Glutamatergic neuron (in vitro differentiated cells): Measurements from ENCODE around the gene LAMTOR2. TPM values are rescaled to one million over a fixed set of nuclear protein-coding genes. Genes with fewer than 3 reads are reported as not detected.
A peak's percentile ranks its signal among the peaks of the same experiment; 100 is the strongest.

Source experiments
- DNase-seq: peaks from one replicate; pipeline ENCODE4 v3.0.0; 2022
- H3K27ac Mint-ChIP-seq: one replicate; pipeline ENCODE4 v1.8.0; 2020; ENCODE audit warnings: mild to moderate bottlenecking, mixed read lengths, inconsistent platforms; ENCODE audit not compliant: unreplicated experiment
- H3K27me3 Mint-ChIP-seq: one replicate; pipeline ENCODE4 v1.8.0; 2020; ENCODE audit warnings: mild to moderate bottlenecking, moderate library complexity, mixed read lengths, inconsistent platforms; ENCODE audit not compliant: unreplicated experiment
- H3K36me3 Mint-ChIP-seq: one replicate; pipeline ENCODE4 v1.8.0; 2020; ENCODE audit warnings: mild to moderate bottlenecking, mixed read lengths, inconsistent platforms; ENCODE audit not compliant: unreplicated experiment
- H3K4me1 Mint-ChIP-seq: one replicate; pipeline ENCODE4 v1.8.0; 2020; ENCODE audit warnings: mild to moderate bottlenecking, low read depth, mixed read lengths, inconsistent platforms; ENCODE audit not compliant: unreplicated experiment
- H3K4me3 Mint-ChIP-seq: one replicate; pipeline ENCODE4 v1.8.0; 2020; ENCODE audit warnings: mild to moderate bottlenecking, mixed read lengths, inconsistent platforms; ENCODE audit not compliant: unreplicated experiment
- H3K9me3 Mint-ChIP-seq: one replicate; pipeline ENCODE4 v1.8.0; 2020; ENCODE audit warnings: mild to moderate bottlenecking, moderate library complexity, mixed read lengths, inconsistent platforms; ENCODE audit not compliant: unreplicated experiment
- CTCF ChIP-seq: fragments of 200-600 bp; sonication (generic); IDR thresholded peaks from one replicate; pipeline ENCODE4 v1.5.0; 2021; ENCODE audit not compliant: partially characterized antibody, unreplicated experiment
- total RNA-seq: library from RNA; stranded (reverse); fragmentation: NEBNext Ultra II Directional; extraction: Animal tissue kit (Norgen Biotek cat#: 25700); gene quantifications from one replicate; pipeline ENCODE4 v1.2.1, GENCODE V29; 2021; ENCODE audit not compliant: unreplicated experiment

LAMTOR2 gene
- total RNA-seq, 1 donor from 2014 or later = 47.0 TPM

GRCh38 chr1:156042828-156043227 is 11.8 kb upstream of the LAMTOR2 start:
- Mint-ChIP-seq H3K27me3 (peaks cover 2% of the 10 kb centered on the region), H3K4me3 (no peak overlapping the region), H3K27ac (no peak overlapping the region), H3K36me3 (peaks cover 8% of the 10 kb centered on the region), H3K4me1 (no peaks in the 10 kb centered on the region), H3K9me3 (peaks cover 2% of the 10 kb centered on the region)
- no peak for TF ChIP-seq CTCF
- DNase-seq = no peak

- no peak overlapping the region for H3K27ac Mint-ChIP-seq
- peaks cover 2% of the 10 kb centered on the region for H3K9me3 Mint-ChIP-seq
- H3K4me1 Mint-ChIP-seq = no peaks in the 10 kb centered on the region
- no peak overlapping the region for H3K4me3 Mint-ChIP-seq
- peaks cover 8% of the 10 kb centered on the region for H3K36me3 Mint-ChIP-seq
- no peak for DNase-seq
- TF ChIP-seq CTCF = no peak
- peaks cover under 1% of the 10 kb centered on the region for H3K27me3 Mint-ChIP-seq
Observed at GRCh38 chr1:156045076-156045475, 9.5 kb upstream of the LAMTOR2 start.

- Mint-ChIP-seq H3K9me3 (peaks cover 7% of the 10 kb centered on the region), H3K27me3 (peaks cover 7% of the 10 kb centered on the region), H3K4me3 (no peak overlapping the region), H3K27ac (no peak overlapping the region), H3K36me3 (peaks cover 4% of the 10 kb centered on the region), H3K4me1 (no peaks in the 10 kb centered on the region)
- no peak for TF ChIP-seq CTCF
- DNase-seq = no peak
Observed at GRCh38 chr1:156048663-156049258, 5.8 kb upstream of the LAMTOR2 start.

GRCh38 chr1:156050376-156050775 is 4.2 kb upstream of the LAMTOR2 start:
- Mint-ChIP-seq H3K4me3 (no peak overlapping the region), H3K9me3 (peaks cover 9% of the 10 kb centered on the region), H3K27ac (no peak overlapping the region), H3K27me3 (peaks cover 10% of the 10 kb centered on the region), H3K4me1 (no peaks in the 10 kb centered on the region), H3K36me3 (peaks cover 1% of the 10 kb centered on the region)
- no peak for TF ChIP-seq CTCF
- DNase-seq = no peak

GRCh38 chr1:156051011-156051725 is 3.4 kb upstream of the LAMTOR2 start:
- Mint-ChIP-seq H3K36me3 (no peaks in the 10 kb centered on the region), H3K4me1 (peaks cover 4% of the 10 kb centered on the region), H3K27me3 (peaks cover 10% of the 10 kb centered on the region), H3K9me3 (peaks cover 9% of the 10 kb centered on the region), H3K27ac (no peak overlapping the region), H3K4me3 (peak overlapping the region; percentile 65)
- DNase-seq = no peak
- no peak for TF ChIP-seq CTCF
